Endodermal cell (in vitro differentiated cells): Measurements from ENCODE around the gene ZFYVE9. TPM values are rescaled to one million over a fixed set of nuclear protein-coding genes. Genes with fewer than 3 reads are reported as not detected.

Source experiments
- DNase-seq: peaks from one replicate; pipeline ENCODE4 v3.0.0-alpha.2; 2017
- H3K27ac ChIP-seq: 2 replicates; pipeline ENCODE4 v1.5.1; 2013; ENCODE audit warnings: mild to moderate bottlenecking, low read depth, low read length, moderate library complexity
- H3K27me3 ChIP-seq: 2 replicates; pipeline ENCODE4 v1.6.1; 2013; ENCODE audit warnings: mild to moderate bottlenecking, low read length, moderate library complexity; ENCODE audit not compliant: insufficient read depth, control insufficient read depth, poor library complexity, severe bottlenecking
- H3K36me3 ChIP-seq: 2 replicates; pipeline ENCODE4 v1.7.0; 2013; ENCODE audit warnings: mild to moderate bottlenecking, low read length, moderate library complexity; ENCODE audit not compliant: control insufficient read depth, insufficient read depth
- H3K4me1 ChIP-seq: one replicate; pipeline ENCODE4 v1.7.0; 2013; ENCODE audit warnings: low read length; ENCODE audit not compliant: control insufficient read depth, insufficient read depth
- H3K4me3 ChIP-seq: 2 replicates; pipeline ENCODE4 v1.5.1; 2013; ENCODE audit warnings: mild to moderate bottlenecking, low read length, moderate library complexity
- H3K9ac ChIP-seq: 2 replicates; pipeline ENCODE4 v1.6.1; 2013; ENCODE audit warnings: mild to moderate bottlenecking, low read length, moderate library complexity; ENCODE audit not compliant: poor library complexity, severe bottlenecking; ENCODE audit errors: extremely low read depth
- H3K9me3 ChIP-seq: 2 replicates; pipeline ENCODE4 v1.6.1; 2013; ENCODE audit warnings: mild to moderate bottlenecking, low read length, moderate library complexity; ENCODE audit not compliant: control insufficient read depth
- H3K27ac Mint-ChIP-seq: 2 replicates; pipeline ENCODE4 v1.8.0; 2020; ENCODE audit warnings: mixed read lengths
- H3K27me3 Mint-ChIP-seq: 2 replicates; pipeline ENCODE4 v1.8.0; 2021; ENCODE audit warnings: mild to moderate bottlenecking, mixed read lengths; ENCODE audit not compliant: insufficient read depth
- H3K36me3 Mint-ChIP-seq: 2 replicates; pipeline ENCODE4 v1.8.0; 2020; ENCODE audit warnings: low read depth, mixed read lengths
- H3K4me1 Mint-ChIP-seq: 2 replicates; pipeline ENCODE4 v1.8.0; 2020; ENCODE audit warnings: mixed read lengths
- H3K4me3 Mint-ChIP-seq: 2 replicates; pipeline ENCODE4 v1.8.0; 2020; ENCODE audit warnings: mild to moderate bottlenecking, moderate library complexity, mixed read lengths
- H3K9me3 Mint-ChIP-seq: 2 replicates; pipeline ENCODE4 v1.8.0; 2020; ENCODE audit warnings: mild to moderate bottlenecking, mixed read lengths
- WGBS, 2 experiments: methylation state at CpG; one replicate each; pipeline versions ENCODE4 v1.1.5 to v1.1.7; 2013; ENCODE audit warnings: missing lambda C conversion rate in 2 of 2, mixed read lengths in 1 of 2; ENCODE audit not compliant: insufficient coverage in 1 of 2, insufficient read length in 1 of 2; 5-methylcytosine and 5-hydroxymethylcytosine counted together
- total RNA-seq, 2 donors: library from RNA; stranded (reverse); fragmentation: NEBNext Ultra II Directional in 1 of 2; extraction: Animal tissue kit (Norgen Biotek cat#: 25700) in 1 of 2; gene quantifications; 2 replicates in 1 of 2; 3 replicates in 1 of 2; pipeline ENCODE4 v1.2.1, GENCODE V29; 2021
- TF ChIP-seq, protein P1 (sequence below): fragments of 200-600 bp; sonication (generic); conservative IDR thresholded peaks from 2 replicates; pipeline ENCODE4 v1.5.0; 2021; ENCODE audit warnings: antibody characterized with exemption, mild to moderate bottlenecking

The ZFYVE9 gene
- total RNA-seq, 2 donors from 2014 or later, result 34.3 to 40.5 TPM

DNA sequence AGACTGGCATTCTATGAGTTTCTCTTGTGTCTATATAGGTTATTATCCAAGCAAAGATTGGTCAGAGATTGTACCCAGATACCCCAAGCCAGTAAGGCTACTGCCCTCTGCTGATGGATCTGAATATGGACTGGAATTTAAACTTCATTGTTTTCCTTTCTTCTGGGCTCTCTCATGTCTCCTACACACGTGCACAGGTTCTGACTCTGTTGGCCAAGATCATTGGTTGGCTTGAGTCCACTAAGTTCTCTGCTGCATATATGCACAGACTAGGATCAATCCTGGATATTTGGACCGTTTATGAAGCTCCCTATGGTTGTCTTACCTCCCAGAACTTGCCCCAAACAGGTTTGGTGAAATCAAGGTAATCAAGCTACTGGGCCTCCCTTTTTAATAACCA, 154.5 kb downstream of the ZFYVE9 start:
- TF ChIP-seq, protein P1, sequence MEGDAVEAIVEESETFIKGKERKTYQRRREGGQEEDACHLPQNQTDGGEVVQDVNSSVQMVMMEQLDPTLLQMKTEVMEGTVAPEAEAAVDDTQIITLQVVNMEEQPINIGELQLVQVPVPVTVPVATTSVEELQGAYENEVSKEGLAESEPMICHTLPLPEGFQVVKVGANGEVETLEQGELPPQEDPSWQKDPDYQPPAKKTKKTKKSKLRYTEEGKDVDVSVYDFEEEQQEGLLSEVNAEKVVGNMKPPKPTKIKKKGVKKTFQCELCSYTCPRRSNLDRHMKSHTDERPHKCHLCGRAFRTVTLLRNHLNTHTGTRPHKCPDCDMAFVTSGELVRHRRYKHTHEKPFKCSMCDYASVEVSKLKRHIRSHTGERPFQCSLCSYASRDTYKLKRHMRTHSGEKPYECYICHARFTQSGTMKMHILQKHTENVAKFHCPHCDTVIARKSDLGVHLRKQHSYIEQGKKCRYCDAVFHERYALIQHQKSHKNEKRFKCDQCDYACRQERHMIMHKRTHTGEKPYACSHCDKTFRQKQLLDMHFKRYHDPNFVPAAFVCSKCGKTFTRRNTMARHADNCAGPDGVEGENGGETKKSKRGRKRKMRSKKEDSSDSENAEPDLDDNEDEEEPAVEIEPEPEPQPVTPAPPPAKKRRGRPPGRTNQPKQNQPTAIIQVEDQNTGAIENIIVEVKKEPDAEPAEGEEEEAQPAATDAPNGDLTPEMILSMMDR, result peak; percentile 86
- Mint-ChIP-seq H3K4me3 (no peak overlapping the region), H3K4me1 (no peaks in the 10 kb centered on the region), H3K27me3 (no peaks in the 10 kb centered on the region), H3K36me3 (peaks cover 23% of the 10 kb centered on the region), H3K9me3 (no peaks in the 10 kb centered on the region), H3K27ac (no peak overlapping the region)
- Histone ChIP-seq H3K9ac (no peak overlapping the region), H3K27ac (no peak overlapping the region), H3K9me3 (no peaks in the 10 kb centered on the region), H3K4me3 (no peak overlapping the region), H3K27me3 (no peaks in the 10 kb centered on the region), H3K4me1 (no peaks in the 10 kb centered on the region), H3K36me3 (peaks cover 4% of the 10 kb centered on the region)
- peak; percentile 49 for DNase-seq
- 38 to 45% methylated on average over 2 of the region's 2 CpGs for WGBS, 2 experiments

DNA sequence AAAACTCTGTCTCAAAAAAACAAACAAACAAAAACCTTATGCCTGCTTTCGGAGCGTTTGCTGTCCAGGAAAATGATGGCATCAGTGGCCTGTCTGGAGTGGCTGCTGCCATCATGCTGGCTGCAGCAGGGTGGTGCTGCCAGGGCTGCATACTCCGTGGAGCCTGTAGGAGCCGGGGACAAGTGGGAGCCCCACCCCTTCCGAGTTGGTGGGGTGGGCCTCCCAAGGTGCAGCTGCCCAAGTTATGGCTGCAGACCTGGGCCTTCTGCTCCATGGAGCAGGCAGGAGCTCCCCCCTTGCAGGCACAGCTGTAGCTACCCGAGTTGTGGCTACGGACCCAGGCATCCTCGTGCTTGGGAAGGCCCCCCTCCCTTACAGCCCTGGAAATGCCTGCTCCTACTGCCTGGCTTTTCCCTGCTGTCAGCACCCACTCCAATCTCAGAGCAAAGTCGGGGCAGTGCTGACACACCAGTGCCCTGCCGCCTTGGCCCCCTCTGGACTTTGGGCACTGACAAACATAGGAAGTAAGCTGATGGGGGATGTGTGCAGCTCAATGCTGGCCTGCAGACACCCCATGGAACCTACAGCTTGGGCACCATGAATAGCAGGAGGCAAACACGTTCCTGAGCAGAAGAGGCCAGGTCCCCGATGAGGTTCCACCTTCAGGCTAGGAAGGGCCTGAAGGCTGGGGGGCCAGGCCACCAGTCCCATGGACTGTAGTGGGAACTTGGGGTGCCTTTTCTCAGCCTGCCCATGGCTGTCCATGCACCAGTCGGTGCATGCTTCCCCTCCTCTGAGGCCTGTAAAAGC, 163.7 kb downstream of the ZFYVE9 start:
- no peak overlapping the region for H3K4me3 Mint-ChIP-seq
- peaks cover 1% of the 10 kb centered on the region for H3K4me1 Mint-ChIP-seq
- no peak for DNase-seq
- no peak overlapping the region for H3K4me3 ChIP-seq
- H3K9me3 ChIP-seq, result no peaks in the 10 kb centered on the region
- no peak overlapping the region for H3K27ac ChIP-seq
- no peak overlapping the region for H3K9ac ChIP-seq
- H3K27me3 ChIP-seq, result no peaks in the 10 kb centered on the region
- H3K4me1 ChIP-seq, result no peaks in the 10 kb centered on the region
- WGBS, 2 experiments, result 93 to 94% methylated on average over 11 to 13 of the region's 13 CpGs
- TF ChIP-seq, protein P1, result no peak
- H3K36me3 Mint-ChIP-seq, result peaks cover 13% of the 10 kb centered on the region
- no peak overlapping the region for H3K27ac Mint-ChIP-seq
- no peaks in the 10 kb centered on the region for H3K9me3 Mint-ChIP-seq
- H3K36me3 ChIP-seq, result peaks cover 7% of the 10 kb centered on the region
- H3K27me3 Mint-ChIP-seq, result no peaks in the 10 kb centered on the region

DNA sequence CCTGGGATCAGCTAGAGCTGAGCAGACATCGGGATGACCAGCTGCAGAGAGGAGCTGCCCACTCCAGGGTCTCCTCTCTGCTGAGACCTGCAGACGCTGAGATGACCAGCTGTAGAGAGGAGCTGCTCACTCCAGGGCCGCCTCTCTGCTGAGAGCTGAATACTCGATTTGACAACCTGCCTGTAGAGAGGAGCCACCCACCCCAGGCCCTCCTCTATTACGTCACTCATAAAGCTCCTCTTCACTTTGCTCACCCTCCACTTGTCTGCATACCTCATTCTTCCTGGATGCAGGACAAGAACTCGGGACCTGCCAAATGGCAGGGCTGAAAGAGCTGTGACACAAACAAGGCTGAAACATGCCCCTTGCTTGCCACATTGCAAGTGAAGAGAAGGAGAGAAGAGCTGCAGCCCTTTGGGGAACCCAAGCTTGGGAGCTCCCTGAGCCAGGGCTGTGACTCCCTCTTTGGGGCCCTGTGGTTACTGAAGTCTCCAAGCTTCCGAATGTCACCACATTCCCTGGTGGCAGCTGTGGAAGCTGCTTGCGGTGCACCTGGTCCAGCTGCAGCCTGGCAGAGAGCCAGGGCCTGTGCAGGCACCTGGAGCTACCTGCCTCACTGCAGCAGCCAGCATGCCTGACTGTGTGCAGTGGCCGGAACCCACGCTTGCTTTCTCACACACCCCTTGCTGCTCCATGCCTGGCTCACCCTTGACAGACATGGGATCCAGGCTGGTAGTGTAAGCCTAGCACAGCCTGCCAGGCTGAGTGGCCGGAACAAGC, 164.5 kb downstream of the ZFYVE9 start:
- H3K27ac ChIP-seq, result no peak overlapping the region
- no peaks in the 10 kb centered on the region for H3K9me3 ChIP-seq
- peaks cover 1% of the 10 kb centered on the region for H3K4me1 Mint-ChIP-seq
- H3K9me3 Mint-ChIP-seq, result no peaks in the 10 kb centered on the region
- no peaks in the 10 kb centered on the region for H3K27me3 ChIP-seq
- no peak overlapping the region for H3K27ac Mint-ChIP-seq
- TF ChIP-seq, protein P1, result no peak
- WGBS, 2 experiments, result 90 to 98% methylated on average over 6 to 11 of the region's 11 CpGs
- peaks cover 7% of the 10 kb centered on the region for H3K36me3 ChIP-seq
- no peaks in the 10 kb centered on the region for H3K4me1 ChIP-seq
- H3K27me3 Mint-ChIP-seq, result no peaks in the 10 kb centered on the region
- DNase-seq, result peak; percentile 47
- H3K4me3 Mint-ChIP-seq, result no peak overlapping the region
- peaks cover 12% of the 10 kb centered on the region for H3K36me3 Mint-ChIP-seq
- no peak overlapping the region for H3K4me3 ChIP-seq
- H3K9ac ChIP-seq, result no peak overlapping the region
